GM21619 (cell line): ENCODE measurements around the gene FAM135A.
A peak's percentile ranks its signal among the peaks of the same experiment; 100 is the strongest.
"Not testable (repeated sequence)": the region's sequence is repeated elsewhere in the genome, so short reads cannot be mapped to it uniquely, and the experiment has no call there.

Experiments used
- ATAC-seq: cut with Tn5 transposase; IDR thresholded peaks from one replicate; pipeline ENCODE4 v1.9.1; 2021; ENCODE audit not compliant: unreplicated experiment

Gene FAM135A

GRCh38 chr6:70396163-70396562 is 17.1 kb upstream of the FAM135A start:
- no peak for ATAC-seq

- no peak for ATAC-seq
Measured at GRCh38 chr6:70396796-70397729, 16.2 kb upstream of the FAM135A start.

DNA sequence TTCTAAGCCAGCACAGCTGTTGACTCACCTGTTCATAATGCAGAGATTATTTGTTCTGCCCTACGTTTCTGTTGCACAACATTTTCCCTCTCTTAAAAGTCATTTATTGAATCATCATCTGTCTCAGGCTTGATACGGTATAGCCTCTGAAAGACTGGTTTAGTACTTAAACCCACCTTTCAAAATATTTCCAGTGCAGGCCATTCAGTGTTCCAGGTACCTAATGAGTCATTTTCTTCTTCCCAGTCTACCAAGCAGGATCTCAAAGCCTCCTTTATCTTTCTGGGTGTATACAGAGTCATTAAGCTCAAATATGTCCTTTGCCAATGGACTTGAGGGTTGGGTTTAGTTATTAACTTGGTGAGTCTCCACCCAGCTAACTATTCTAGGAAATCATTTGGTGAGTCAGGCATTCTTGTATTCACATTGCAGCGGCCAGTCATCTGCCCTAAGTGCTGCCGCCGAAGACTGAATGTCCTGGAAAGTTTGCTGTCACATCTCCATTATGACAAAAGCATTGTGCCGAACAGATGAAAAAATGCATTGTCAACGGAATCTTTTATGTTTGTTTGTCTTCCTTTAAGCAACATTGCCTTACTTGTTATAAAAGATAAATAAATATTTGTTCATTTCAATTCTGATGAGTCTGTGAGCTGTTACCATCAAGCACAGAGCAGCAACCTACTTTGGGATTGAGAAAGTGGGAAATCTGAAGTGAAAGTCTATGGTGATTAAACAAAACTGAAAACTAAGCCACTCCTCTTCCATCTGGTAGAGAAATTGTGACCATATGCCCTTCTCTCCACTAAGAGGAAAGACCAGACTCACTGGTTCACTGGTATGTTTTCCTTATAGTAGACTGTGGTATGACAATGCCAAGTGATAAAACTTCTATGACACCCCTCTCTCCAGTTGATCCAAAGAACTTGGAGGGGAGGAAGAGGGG is 14.3 kb upstream of the FAM135A start:
- ATAC-seq, result peak; percentile 40

- no peak for ATAC-seq
Measured at GRCh38 chr6:70404658-70405057, 8.7 kb upstream of the FAM135A start.

GRCh38 chr6:70409216-70409615 is 4.1 kb upstream of the FAM135A start:
- ATAC-seq, result no peak

DNA sequence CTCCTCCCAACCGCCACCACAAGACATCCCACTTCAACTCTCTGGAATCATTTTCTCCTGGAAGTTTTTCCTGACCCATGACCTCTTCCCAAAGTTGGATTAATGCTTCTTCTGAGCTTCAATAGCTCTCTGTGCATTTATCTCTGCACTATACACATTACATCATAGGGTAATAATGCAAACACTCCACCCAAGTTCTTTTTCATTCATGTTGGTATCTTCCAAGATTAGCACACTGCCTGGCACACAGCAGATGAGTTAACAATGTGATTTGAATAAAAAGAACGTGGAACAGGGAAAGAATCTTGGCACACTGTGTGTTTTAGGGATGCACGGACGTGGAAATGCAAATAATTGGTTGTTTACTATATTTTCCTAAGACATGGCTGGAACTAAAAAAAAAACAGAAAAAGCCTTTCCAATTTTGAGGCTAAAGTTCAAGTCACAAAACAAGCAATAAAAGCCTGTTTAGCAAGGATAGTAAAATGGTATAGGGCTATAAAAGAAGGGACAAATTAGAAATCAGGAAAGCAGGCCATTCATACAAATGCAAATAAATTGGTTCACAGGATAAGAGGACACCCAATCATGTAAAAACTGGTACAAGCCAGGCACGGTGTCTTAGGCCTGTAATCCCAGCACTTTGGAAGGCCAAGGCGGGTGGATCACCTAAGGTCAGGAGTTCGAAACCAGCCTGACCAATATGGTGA is 1.6 kb upstream of the FAM135A start:
- ATAC-seq, result no peak

DNA sequence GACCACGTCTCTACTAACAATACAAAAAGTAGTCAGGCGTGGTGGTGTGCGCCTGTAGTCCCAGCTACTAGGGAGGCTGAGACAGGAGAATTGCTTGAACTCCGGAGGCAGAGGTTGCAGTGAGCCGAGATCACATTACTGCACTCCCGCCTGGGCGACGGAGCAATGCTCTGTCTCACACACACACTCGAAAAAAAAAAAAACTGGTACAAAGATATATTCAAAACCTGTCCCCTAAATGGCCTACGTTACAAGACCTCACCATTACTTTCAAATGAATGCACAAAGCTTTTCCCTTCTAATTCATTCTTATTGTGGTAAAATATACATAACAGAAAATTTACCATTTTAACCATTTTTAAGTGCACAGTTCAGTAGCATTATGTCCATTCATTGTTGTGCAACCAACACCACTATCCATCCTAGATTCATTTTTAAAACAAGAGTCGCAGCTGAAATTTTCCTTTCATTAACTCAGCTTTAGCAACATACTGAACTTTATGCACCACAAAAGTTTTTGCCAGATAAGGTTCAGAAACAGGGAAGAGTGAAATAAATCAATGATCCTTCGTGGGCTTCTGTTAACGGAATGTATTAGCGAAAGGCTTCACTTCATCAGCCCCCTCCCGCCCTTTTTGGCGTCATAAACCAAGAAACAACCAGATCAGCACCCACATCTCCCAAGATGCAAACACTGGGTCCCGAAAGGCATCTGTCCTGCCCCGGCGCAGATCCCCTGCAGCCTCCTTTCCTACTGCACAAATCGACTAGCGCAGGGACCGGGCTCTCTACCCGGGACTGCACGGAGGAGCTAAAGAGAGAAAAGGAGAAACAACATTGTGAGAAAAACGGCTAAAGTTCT is 825 bp upstream of the FAM135A start:
- ATAC-seq, result peak; percentile 8

DNA sequence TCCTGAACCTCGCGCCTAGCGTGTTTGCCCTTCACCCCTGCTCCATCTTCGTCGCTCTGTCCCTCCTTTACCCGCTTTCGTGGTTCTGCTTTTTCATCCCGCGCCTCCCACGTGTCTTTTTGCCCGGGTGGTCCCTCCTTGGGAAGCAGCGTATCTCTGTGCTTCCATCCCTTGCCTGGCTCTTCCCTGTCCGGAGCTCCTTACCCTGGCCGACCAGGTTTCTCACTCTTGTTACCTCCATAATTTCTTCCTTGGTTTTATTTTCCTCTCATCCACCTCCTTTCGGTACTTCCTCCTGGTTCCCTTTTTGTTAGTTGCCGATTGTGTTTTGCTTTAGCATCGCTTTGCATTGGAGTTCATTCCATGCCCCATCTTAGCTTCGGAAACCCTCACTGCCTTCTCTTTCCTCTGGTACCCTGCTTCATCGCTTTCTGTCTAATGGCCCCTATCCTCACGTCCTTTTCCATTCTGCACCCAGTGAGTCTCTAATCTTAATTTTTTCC is 735 bp downstream of the FAM135A start:
- peak; percentile 2 for ATAC-seq

DNA sequence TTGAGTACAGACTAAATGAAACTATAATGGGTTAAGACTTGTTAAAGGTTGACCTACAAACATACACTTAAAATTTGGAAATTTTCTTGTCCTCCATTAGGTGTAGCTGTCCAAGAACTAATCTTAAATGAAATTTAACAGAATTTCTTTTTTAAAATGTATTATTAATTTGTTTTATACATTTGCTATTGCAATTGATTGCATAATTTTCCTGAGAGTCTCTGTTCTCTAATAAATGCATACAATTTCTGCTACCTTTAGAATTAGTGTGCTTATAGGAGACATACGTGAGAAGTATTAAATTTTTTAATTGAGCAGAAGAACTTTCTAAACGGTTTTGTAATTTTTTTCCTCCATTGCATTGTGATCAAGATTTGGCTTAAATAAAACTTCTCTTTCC is 1.5 kb downstream of the FAM135A start:
- no peak for ATAC-seq

DNA sequence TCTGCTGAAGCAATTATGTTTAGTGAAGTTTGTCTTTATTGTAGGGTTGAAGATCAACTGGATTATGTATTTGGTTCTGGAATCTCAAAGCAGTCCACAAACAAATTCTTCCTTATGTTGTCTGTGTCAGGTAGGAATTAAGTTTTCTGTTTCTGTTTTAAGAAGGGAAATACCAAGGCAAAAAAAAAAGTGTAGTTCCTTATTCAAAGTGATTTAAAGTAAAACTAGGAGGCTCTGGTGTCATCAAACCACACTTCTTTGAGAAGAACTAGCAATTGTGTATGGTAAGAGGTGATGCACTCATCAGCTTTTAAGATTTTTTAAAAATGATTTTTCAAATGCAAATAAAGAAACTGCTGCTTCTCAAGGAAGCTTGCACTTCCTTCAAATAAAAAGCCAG is 1.9 kb downstream of the FAM135A start:
- no peak for ATAC-seq

- no peak for ATAC-seq
Measured at GRCh38 chr6:70415660-70416059, 2.4 kb downstream of the FAM135A start.

DNA sequence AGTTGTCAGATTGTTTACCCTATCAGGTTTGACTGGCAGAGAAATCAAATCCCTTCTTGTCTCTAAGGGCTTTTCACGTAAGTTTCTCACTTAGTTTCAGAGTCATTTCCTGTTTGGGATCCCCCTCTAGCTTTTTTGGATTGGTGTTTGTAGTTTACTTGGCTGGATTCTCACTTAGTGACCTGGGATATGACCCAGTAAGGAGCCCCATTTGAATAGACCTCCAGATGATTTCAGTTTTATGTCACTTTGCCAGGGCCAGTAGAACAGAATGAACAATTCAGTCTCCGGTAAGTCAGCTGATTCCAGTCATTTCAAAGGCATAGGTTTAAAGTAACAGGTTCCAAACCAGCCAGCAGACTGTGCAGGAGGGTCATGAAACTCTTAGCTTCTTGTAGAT is 8.2 kb downstream of the FAM135A start:
- ATAC-seq, result no peak

GRCh38 chr6:70423189-70424134 is 10.2 kb downstream of the FAM135A start:
- no peak for ATAC-seq

DNA sequence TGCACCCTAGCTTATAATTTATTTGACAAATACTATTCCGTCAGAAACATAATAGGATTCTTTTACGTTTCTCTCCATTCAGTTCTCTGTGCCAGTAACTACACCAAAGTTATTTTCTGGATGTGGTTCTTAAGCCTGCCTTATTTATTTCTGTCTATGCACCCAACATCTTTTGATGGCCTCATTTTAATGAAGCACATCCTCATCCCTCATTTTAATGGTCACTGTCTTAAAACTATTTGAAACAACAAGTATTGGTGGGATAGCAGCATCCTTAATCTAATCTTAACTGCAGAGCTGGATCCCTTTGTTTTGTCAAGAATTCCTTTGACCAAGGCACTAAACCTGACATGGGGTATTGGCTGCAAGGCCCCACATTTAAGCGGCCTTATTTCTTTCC is 11.0 kb downstream of the FAM135A start:
- ATAC-seq, result no peak

- no peak for ATAC-seq
Measured at GRCh38 chr6:70436320-70436719, 23.0 kb downstream of the FAM135A start.

GRCh38 chr6:70445001-70445400 is 31.7 kb downstream of the FAM135A start:
- no peak for ATAC-seq

DNA sequence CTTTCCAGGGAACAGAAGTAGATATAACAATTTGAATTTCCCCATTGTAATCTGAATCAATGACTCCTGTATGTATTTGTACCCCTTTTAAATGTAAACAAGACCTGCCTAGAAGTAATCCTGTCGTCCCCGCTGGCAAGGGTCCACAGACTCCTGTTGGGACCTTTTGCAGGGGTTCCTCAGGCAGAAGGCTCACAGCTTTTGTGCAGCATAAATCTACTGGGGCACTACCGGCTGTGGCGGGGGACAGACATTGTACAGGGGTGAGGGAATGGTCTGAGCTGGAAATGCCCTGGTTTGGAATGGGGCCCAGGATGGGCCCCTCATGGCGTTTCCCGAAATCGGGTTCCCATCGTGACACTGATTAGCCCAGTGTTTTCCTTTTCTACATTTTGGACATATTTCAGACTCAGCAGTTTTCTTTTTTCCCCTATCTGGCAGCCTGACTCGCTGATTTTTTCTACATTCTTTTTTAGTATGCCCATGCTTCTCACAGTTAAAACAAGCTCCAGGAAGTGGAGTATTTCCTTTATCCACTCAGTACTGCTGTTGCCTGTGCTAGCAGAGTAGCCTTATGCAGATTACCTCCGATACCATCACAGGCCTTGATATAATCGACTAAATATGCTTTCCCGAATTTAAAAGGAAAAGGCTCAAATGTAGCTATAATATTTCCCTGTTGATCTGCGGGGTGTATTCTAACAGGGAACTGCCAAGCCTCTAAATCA is 34.2 kb downstream of the FAM135A start:
- ATAC-seq, result not testable (repeated sequence)

- not testable (repeated sequence) for ATAC-seq
Measured at GRCh38 chr6:70453899-70454298, 40.6 kb downstream of the FAM135A start.
